Heart left ventricle (tissue), 16 donors: ENCODE data around the gene TBC1D10B. TPM values are rescaled to one million over a fixed set of nuclear protein-coding genes. Genes with fewer than 3 reads are reported as not detected.

Experiments used
- ATAC-seq, 4 donors: fragments of 200-7000 bp; cut with Tn5 transposase; one replicate each; pipeline ENCODE4 v1.9.1; 2020 to 2022; ENCODE audit warnings: moderate library complexity in 4 of 4, mild to moderate bottlenecking in 3 of 4, moderate number of reproducible peaks in 1 of 4
- DNase-seq, 5 donors: peaks; one replicate each; pipeline ENCODE4 v3.0.0-alpha.2; 2020
- H3K27ac ChIP-seq, 12 donors: fragments of 200-600 bp; sonication (generic) in 4 of 12; one replicate each; pipeline versions ENCODE4 v1.5.0 to v1.8.0; 2016 to 2022; ENCODE audit warnings: mild to moderate bottlenecking in 2 of 12
- H3K27me3 ChIP-seq, 9 donors: fragments of 200-600 bp; sonication (generic) in 2 of 9; one replicate each; pipeline versions ENCODE4 v1.5.1 to v1.8.0; 2016 to 2022; ENCODE audit warnings: mild to moderate bottlenecking in 3 of 9
- H3K36me3 ChIP-seq, 9 donors: fragments of 200-600 bp; sonication (generic) in 2 of 9; one replicate each; pipeline versions ENCODE4 v1.5.0 to v1.8.0; 2018 to 2022; ENCODE audit warnings: mild to moderate bottlenecking in 2 of 9
- H3K4me1 ChIP-seq, 12 donors: fragments of 200-600 bp; sonication (generic) in 4 of 12; one replicate each; pipeline versions ENCODE4 v1.5.0 to v1.8.0; 2016 to 2022; ENCODE audit warnings: mild to moderate bottlenecking in 3 of 12
- H3K4me3 ChIP-seq, 12 donors: fragments of 200-600 bp; sonication (generic) in 4 of 12; one replicate each; pipeline versions ENCODE4 v1.5.0 to v1.8.0; 2017 to 2022; ENCODE audit warnings: mild to moderate bottlenecking in 9 of 12, moderate library complexity in 4 of 12
- H3K9me3 ChIP-seq, 12 donors: fragments of 200-600 bp; sonication (generic) in 4 of 12; one replicate each; pipeline versions ENCODE4 v1.5.0 to v1.8.0; 2016 to 2022; ENCODE audit warnings: mild to moderate bottlenecking in 1 of 12
- POLR2A ChIP-seq, 2 donors: fragments of 450-650 bp; IDR thresholded peaks; one replicate each; pipeline ENCODE4 v1.6.1; 2017; ENCODE audit warnings: antibody characterized with exemption in 2 of 2, mild to moderate bottlenecking in 2 of 2, moderate library complexity in 2 of 2
- WGBS, 4 donors: extraction: QIAGEN DNeasy Blood & Tissue Kit in 2 of 4; methylation state at CpG; one replicate each; pipeline versions ENCODE4 v1.1.5 to v1.1.7; 2013 to 2018; 5-methylcytosine and 5-hydroxymethylcytosine counted together
- intact Hi-C, 10 donors: fragments of 100-400 bp; cut with DNase I; formaldehyde crosslinking; loops; one replicate each; pipeline versions ENCODE4 v1.11.1 to v1.14.2; 2022
- polyA plus RNA-seq, 2 donors: library from polyadenylated mRNA; stranded (reverse); fragments of 200-250 nt; gene quantifications; one replicate each; pipeline ENCODE4 v1.2.3, GENCODE V29; 2013
- total RNA-seq, 9 donors: library from RNA; depleted of rRNA in 2 of 9; stranded (reverse); fragments of >200 nt in 2 of 9; fragmentation: NEBNext Ultra II Directional in 3 of 9; extraction: Animal tissue kit (Norgen Biotek cat#: 25700) in 3 of 9; gene quantifications; one replicate each; pipeline versions ENCODE4 v1.1.0 to v1.2.4, GENCODE V29; 2016 to 2023
- TF ChIP-seq, protein P1 (sequence below), 12 donors: fragments of 200-600 bp; sonication (generic) in 4 of 12; IDR thresholded peaks; one replicate each; pipeline versions ENCODE4 v1.5.0 to v1.8.0; 2018 to 2022; ENCODE audit warnings: antibody characterized with exemption in 12 of 12, mild to moderate bottlenecking in 5 of 12
- donor health status: ischemic (EF 13 %, LVEDD 7.1; RV severe dilation, severe dysfunction).
- donor health status: healthy with polysubstance abuse.
- donor health status: DM: no; HTN: yes; CAD: no.
- donor health status: DM: no; HTN: no; CAD: no.
- donor health status: ischemic (EF 25% LVEDD 6.9; RV normal size, moderate dysfunction).
- donor health status: ischemic (EF 25% LVEDD 5.7; RV mildly dilated, moderate dysfunction).
- donor health status: healthy.
- donor health status: DM: yes; HTN: yes; CAD: no.
- donor health status: ischemic (EF 35%, LVEDD 5.7; RV mildly dilated, moderate dysfunction).
- donor health status: nonischemic (EF 11% LVEDD 7.7; RV severe dilation, severe dysfunction).
- donor health status: DM: yes; HTN: yes; CAD: no.
- donor health status: PGD.
- donor health status: ischemic (EF 29% LVEDD 5.4; RV normal size, mild dysfunction).
- donor health status: nonischemic (EF 23%, LVEDD 6.1; RV moderate dilation, normal function).

Gene TBC1D10B
- total and polyA plus RNA-seq, 11 donors: 16.9 to 40.0 (median 24.2) TPM

DNA sequence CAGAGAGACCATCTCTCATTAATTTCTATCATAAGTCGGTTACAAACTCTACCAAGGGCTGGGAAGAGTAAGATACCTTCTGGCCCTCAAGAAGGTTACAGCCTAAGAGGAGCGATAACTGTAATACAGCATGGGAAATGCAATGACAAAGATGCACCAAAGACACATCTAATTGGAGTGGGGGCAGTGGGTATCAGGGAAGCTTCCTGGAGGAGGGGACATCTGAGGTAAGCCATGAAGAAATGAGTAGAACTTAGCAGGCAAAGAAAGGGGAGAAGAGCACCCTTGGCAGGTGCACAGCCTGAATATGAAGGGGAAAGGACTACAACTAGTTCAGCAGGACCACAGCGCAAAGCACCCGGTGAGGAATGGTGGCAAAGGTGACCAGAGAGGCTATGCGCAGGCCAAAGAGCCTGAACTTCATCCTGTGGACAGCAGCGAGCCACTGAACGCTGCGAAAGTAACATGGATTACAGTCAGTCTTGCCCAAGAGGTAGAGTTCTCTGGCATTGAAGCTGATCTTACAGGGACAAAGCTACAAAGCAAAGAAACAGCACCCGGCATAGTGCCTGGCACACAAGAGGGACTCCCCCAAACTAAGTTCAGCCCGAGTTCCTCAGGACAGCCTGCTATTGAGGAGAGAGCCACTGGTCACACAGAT lies 2.8 kb downstream of the TBC1D10B start:
- H3K36me3 ChIP-seq: peaks cover 0 to 45% (median 32%) of the 10 kb centered on the region in 9 donors
- ATAC-seq (no peak), DNase-seq (peak in 1 of 5 donors; percentile 25)
- H3K27me3 ChIP-seq: no peaks in the 10 kb centered on the region
- peaks cover 0 to 61% (median 41%) of the 10 kb centered on the region in 12 donors for H3K4me1 ChIP-seq
- 64 to 74% (median 66%) methylated on average over 9 to 10 of the region's 10 CpGs for WGBS, 4 donors
- intact Hi-C loops: loop anchor here in 5 of 10 donors (1.0 to 5.0 kb wide), 3 partner anchors 11 to 40 kb away; partner anchors contain the start of gene ZNF771 (in 2 of the 5)
- peak overlapping the region in 7 of 12 donors; percentile 78 to 91 (median 81) for H3K27ac ChIP-seq
- no peaks in the 10 kb centered on the region for H3K9me3 ChIP-seq
- peak overlapping the region in 10 of 12 donors; percentile 83 to 99 (median 91) for H3K4me3 ChIP-seq
- TF ChIP-seq, protein P1, sequence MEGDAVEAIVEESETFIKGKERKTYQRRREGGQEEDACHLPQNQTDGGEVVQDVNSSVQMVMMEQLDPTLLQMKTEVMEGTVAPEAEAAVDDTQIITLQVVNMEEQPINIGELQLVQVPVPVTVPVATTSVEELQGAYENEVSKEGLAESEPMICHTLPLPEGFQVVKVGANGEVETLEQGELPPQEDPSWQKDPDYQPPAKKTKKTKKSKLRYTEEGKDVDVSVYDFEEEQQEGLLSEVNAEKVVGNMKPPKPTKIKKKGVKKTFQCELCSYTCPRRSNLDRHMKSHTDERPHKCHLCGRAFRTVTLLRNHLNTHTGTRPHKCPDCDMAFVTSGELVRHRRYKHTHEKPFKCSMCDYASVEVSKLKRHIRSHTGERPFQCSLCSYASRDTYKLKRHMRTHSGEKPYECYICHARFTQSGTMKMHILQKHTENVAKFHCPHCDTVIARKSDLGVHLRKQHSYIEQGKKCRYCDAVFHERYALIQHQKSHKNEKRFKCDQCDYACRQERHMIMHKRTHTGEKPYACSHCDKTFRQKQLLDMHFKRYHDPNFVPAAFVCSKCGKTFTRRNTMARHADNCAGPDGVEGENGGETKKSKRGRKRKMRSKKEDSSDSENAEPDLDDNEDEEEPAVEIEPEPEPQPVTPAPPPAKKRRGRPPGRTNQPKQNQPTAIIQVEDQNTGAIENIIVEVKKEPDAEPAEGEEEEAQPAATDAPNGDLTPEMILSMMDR (IDR thresholded peaks at IDR 0.05): no peak
- no peak for TF ChIP-seq POLR2A (IDR thresholded peaks at IDR 0.05)

DNA sequence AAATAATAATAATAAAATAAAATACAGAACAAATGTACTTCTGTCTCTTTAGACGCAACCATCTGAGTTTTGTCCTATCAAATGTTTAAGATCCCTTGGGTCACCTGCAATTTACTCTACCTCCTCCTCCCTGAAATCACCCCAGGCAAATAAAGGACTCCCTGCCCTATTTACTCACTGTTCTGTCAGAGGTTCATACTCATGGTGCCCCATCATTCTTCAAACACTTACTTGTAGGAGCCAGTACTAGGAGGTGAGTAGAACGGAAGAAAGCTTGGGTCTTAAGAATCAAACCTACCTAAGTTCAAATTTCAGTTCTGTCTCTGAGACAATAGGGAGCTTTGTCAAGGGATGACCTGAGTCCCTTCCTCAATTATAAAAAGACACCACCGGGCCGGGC lies 3.8 kb downstream of the TBC1D10B start:
- 75 to 85% (median 84%) methylated on average over 4 of the region's 4 CpGs for WGBS, 4 donors
- intact Hi-C loops: loop anchor here in 4 of 10 donors (5.0 kb wide), 2 partner anchors 36 to 41 kb away; partner anchors contain the start of gene ZNF771 (in 2 of the 4)
- ATAC-seq (no peak), DNase-seq (no peak)
- no peaks in the 10 kb centered on the region for H3K9me3 ChIP-seq
- H3K27ac ChIP-seq: no peak overlapping the region
- H3K36me3 ChIP-seq: peaks cover 0 to 55% (median 40%) of the 10 kb centered on the region in 9 donors
- TF ChIP-seq, protein P1 (IDR thresholded peaks at IDR 0.05): no peak
- TF ChIP-seq POLR2A (IDR thresholded peaks at IDR 0.05): no peak
- peaks cover 0 to 52% (median 38%) of the 10 kb centered on the region in 12 donors for H3K4me1 ChIP-seq
- H3K27me3 ChIP-seq: no peaks in the 10 kb centered on the region
- no peak overlapping the region for H3K4me3 ChIP-seq

DNA sequence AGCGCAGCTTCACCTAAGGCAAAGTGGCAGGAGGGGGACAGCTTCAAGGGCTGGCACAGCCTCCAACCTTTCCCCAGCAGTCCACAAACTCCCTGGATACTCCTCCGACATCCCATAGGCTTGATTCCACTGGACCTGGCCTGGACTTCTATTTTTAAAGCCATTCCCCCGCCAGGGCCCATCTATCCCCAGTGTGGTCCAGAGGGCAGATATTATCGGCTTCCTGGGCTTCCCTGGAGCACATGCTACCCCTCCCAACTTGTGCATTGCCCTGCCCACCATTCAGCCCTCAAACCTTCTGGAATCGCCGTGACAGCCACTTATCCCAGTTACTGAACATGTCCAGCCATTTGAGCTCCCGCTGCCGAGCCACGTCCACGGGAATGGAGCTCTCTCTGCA lies 5.1 kb downstream of the TBC1D10B start:
- Histone ChIP-seq H3K36me3 (peaks cover 0 to 66% (median 40%) of the 10 kb centered on the region in 9 donors), H3K27ac (peak overlapping the region in 6 of 12 donors; percentile 21 to 63 (median 46)), H3K4me3 (no peak overlapping the region), H3K27me3 (no peaks in the 10 kb centered on the region), H3K4me1 (peaks cover 0 to 48% (median 35%) of the 10 kb centered on the region in 12 donors), H3K9me3 (no peaks in the 10 kb centered on the region)
- intact Hi-C loops: loop anchor here in 4 of 10 donors (5.0 kb wide), 2 partner anchors 37 to 42 kb away; partner anchors contain the start of gene ZNF771 (in 2 of the 4)
- DNase-seq (peak in 1 of 5 donors; percentile 48), ATAC-seq (peak; percentile 8 to 60 (median 55))
- 46 to 65% (median 54%) methylated on average over 10 of the region's 10 CpGs for WGBS, 4 donors
- TF ChIP-seq, protein P1 (IDR thresholded peaks at IDR 0.05): no peak
- no peak for TF ChIP-seq POLR2A (IDR thresholded peaks at IDR 0.05)

DNA sequence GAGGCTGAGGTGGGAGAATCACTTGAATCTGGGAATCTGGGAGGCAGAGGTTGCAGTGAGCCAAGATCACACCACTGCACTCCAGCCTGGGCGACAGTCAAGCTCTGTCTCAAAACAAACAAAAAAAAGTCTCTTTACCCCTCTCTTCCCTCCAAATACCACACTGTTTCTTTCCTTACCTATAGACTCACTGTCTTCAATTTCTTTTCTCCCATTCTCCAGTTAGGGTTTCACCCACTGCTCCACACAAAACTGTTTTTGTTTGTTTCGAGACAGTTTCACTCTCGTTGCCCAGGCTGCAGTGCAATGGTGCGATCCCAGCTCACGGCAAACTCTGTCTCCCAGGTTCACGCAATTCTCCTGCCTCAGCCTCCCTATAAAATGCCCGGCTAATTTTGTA lies 9.1 kb downstream of the TBC1D10B start:
- DNase-seq (no peak), ATAC-seq (no peak)
- TF ChIP-seq, protein P1 (IDR thresholded peaks at IDR 0.05): no peak
- TF ChIP-seq POLR2A (IDR thresholded peaks at IDR 0.05): no peak
- no peaks in the 10 kb centered on the region for H3K9me3 ChIP-seq
- H3K4me3 ChIP-seq: no peak overlapping the region
- H3K27ac ChIP-seq: no peak overlapping the region
- intact Hi-C loops: no loop called here
- peaks cover 0 to 95% (median 71%) of the 10 kb centered on the region in 9 donors for H3K36me3 ChIP-seq
- 90 to 96% (median 93%) methylated on average over 7 of the region's 7 CpGs for WGBS, 4 donors
- no peaks in the 10 kb centered on the region for H3K27me3 ChIP-seq
- H3K4me1 ChIP-seq: peaks cover 0 to 25% (median 20%) of the 10 kb centered on the region in 12 donors
